Amygdala (tissue), 56 donors: ENCODE measurements around the gene BCL6B.
A peak's percentile ranks its signal among the peaks of the same experiment; 100 is the strongest.

Experiments
- DNase-seq, 56 donors: peaks; one replicate each; lab custom pipeline; 2025; lab: John Stamatoyannopoulos, UW

The BCL6B gene

DNA sequence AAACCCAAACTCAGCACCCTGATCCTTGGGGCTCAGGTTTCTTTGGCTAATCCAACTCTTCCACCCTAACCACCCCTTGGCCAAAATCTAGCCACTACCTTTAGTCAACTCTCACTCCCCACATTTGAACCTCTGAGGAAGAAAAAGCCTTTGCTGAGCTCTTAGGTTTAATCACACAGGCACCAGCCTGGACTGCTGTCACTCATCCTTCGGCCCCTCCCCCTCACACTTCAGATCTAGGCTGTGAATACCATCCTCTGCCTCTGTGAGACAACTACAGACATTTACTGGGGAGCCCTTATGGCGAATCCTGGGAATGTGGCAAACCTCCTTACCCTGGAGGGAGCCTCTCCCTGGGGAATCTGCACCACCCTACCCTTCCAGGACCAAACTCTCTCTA lies 15.7 kb upstream of the BCL6B start:
- no peak for DNase-seq

- DNase-seq, result no peak
Measured at GRCh38 chr17:7010523-7010922, 12.3 kb upstream of the BCL6B start.

- no peak for DNase-seq
Measured at GRCh38 chr17:7011415-7011814, 11.4 kb upstream of the BCL6B start.

- no peak for DNase-seq
Measured at GRCh38 chr17:7011942-7012254, 11.0 kb upstream of the BCL6B start.

DNA sequence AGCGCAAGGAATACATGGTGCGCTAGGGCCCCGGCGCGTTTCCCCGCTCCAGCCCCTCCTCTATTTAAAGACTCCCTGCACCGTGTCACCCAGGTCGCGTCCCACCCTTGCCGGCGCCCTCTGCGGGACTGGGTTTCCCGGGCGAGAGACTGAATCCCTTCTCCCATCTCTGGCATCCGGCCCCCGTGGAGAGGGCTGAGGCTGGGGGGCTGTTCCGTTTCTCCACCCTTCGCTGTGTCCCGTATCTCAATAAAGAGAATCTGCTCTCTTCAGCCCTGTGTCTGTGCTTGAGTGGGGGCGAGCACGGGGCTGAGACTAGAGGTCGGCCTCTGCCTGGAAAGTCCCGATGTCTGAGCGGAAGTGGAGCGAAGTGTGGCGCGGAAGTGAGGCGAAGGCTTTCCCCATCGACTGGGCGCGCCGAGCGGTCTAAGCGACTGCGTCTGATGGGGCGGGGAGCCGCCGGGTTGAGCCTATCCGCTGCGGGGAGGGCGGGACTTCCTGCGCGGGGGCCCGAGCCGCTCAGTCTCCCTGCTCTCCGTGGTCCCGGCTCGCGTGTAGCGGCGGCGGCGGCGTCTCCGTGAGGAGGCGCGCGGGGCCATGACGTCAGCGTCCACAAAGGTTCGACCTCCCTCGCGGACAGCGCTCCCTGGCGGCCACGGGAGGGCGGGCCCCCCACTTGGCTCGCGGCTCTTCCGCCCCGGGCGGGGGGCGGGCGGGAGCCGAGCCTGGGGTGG lies 8.4 kb upstream of the BCL6B start:
- DNase-seq, result peak; percentile 57 to 99 (median 95)

DNA sequence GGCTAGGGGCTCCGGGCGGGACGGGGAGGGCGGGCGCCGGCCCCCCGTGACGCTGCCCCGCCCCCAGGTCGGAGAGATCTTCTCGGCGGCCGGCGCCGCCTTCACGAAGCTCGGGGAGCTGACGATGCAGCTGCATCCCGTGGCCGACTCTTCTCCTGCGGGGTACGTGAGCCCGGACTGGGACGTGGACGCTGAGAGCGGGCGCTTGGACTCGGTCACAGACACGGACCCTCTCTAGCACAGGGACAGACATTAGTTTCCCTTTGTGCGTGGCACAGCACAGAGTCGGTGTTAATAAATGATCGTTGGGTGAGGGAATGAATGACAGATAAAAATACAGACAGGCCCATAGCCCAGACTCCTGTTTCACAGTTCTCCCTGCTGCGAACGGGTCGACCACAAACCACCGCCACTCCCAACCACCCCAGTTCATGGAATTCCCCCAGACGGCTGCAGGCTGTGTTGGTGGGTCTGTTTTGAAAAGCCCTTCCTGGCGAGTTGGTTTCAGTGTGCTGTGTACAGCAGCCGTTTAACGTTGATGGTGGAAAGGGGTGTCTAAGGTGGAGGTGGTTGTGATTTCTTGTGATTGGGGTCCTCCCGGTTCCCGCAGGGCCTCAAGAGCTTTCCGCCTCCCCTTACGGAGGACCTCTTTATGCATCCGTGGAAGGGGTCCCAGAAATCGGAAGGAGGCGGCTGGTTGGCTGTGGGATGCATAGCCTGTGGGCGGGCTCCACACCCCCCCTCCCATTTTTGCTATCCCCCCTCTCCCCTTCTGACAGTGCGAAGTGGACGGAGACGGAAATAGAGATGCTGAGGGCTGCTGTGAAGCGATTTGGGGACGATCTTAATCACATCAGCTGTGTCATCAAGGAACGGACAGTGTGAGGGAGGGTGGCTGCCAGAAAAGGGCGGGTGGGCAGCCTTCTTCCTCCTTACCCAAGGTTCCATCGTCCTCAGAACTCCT lies 7.6 kb upstream of the BCL6B start:
- DNase-seq, result peak in 10 of 56 donors; percentile 48 to 94 (median 66)

DNA sequence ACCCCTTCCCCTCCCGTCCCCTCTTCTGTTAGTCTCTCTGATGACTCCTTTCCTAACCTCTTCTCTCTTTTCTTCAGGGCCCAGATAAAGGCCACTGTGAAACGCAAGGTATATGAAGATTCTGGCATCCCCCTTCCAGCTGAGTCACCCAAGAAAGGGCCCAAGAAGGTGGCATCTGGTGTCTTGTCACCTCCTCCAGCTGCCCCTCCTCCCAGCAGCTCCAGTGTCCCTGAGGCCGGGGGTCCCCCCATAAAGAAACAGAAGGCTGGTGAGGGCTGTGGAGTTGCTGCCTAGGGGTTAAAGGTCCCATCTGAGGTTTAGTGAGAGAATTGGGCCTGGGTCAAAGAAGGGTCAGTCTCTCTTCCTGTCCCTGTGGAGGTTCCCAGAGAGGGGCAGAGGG lies 6.4 kb upstream of the BCL6B start:
- DNase-seq, result no peak

GRCh38 chr17:7016886-7017826 lies 5.7 kb upstream of the BCL6B start:
- DNase-seq, result peak in 1 of 56 donors; percentile 22

GRCh38 chr17:7017827-7018200 lies 5.0 kb upstream of the BCL6B start:
- DNase-seq, result no peak

- DNase-seq, result peak in 13 of 56 donors; percentile 9 to 47 (median 26)
Measured at GRCh38 chr17:7018331-7018964, 4.4 kb upstream of the BCL6B start.

GRCh38 chr17:7019367-7019766 lies 3.5 kb upstream of the BCL6B start:
- DNase-seq, result no peak

- peak in 22 of 56 donors; percentile 19 to 62 (median 39) for DNase-seq
Measured at GRCh38 chr17:7019839-7020519, 2.9 kb upstream of the BCL6B start.

DNA sequence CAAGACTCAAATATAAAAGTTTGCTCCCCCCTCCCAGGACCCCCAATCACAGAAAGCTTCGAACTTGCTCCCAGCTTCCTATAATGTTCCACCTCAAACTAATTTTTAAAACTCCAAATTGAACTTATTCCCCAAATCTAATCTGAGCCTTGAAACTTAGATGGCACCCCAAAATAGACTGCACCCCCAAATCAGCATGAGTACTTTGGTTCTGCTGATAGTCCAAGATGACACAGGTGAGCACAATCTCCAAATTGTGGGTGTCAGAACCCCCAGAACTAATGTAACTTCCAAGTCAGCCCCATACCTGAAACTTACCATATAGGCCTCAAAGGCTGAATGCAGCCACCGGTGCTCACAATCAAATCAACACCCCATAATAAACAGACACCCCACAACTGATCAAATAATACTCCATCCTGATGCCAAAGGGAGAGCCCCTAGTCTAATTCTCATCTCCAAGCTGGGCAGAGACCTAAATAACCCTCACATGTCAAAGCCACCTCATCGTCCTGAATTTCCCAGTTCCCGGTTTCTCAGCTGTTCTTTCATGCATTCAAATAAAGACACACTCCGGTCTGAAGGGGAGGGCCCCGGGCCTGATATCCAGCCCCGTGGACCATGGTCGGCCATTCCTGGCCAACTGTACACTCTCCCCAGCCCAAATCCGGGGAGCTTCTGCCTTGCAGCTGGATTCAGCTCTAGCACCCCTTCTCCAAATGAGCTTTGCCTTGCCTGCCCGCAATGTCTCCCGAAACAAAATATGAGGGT lies 1.8 kb upstream of the BCL6B start:
- no peak for DNase-seq

DNA sequence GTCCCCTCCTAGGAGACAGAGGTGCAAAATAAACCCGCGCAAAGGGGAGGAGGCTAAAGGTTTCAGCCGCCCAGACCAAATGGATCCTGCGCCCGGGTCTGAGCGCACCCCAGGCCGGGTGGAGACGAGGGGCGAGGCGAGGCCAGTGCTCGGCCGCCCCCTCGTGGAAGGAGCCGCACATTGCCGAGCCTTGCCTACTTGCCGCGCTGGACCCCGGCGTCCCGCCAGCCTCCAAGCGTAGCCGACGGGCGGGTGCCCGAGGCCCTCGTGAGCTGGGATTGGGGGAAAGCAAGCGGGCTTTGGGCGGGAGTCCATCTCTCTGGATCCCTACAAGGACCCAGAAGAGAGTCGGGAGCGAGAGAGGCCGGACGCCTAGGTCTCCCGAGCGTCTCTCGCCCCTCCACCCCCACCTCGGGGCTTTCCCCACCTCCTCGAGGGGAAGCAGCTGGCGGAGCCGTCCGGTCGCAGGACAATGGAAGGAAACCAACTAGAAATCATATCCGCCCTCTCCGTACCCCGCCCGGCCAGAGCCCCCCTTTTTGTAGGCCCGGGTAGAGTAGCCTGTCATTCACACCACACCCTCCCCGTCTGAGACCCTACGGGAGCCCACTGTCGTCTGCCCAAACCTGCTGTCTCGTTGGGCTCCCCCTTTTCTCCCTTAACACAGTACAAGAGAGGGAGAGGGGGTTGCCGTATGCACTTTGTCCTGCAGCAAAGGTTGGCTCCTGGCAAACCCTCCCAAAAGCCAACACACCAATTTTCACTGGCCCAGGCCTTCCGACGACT lies 664 bp upstream of the BCL6B start:
- peak in 32 of 56 donors; percentile 11 to 80 (median 46) for DNase-seq

DNA sequence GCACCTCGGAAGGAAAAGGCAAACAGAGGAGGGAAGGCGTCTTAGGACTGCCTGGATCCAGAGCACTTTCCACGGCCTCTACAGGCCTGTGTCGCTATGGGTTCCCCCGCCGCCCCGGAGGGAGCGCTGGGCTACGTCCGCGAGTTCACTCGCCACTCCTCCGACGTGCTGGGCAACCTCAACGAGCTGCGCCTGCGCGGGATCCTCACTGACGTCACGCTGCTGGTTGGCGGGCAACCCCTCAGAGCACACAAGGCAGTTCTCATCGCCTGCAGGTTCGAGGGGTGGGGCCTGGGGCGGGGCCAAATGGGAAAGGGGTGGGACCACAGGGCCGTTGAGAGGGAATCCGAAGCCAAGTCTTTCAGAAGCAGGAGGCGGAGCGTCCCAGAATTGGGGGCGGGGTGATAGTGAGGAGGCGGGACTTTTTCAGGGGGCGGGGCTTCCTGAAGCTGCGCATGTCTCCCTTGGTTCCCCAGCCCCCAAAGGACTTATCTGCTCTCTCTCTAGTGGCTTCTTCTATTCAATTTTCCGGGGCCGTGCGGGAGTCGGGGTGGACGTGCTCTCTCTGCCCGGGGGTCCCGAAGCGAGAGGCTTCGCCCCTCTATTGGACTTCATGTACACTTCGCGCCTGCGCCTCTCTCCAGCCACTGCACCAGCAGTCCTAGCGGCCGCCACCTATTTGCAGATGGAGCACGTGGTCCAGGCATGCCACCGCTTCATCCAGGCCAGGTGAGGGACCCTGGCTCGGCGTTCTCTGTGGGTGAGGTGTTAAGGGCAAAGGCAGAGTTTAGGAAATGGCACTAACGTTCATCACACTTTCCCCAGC lies 939 bp downstream of the BCL6B start:
- peak in 47 of 56 donors; percentile 8 to 92 (median 57) for DNase-seq

DNA sequence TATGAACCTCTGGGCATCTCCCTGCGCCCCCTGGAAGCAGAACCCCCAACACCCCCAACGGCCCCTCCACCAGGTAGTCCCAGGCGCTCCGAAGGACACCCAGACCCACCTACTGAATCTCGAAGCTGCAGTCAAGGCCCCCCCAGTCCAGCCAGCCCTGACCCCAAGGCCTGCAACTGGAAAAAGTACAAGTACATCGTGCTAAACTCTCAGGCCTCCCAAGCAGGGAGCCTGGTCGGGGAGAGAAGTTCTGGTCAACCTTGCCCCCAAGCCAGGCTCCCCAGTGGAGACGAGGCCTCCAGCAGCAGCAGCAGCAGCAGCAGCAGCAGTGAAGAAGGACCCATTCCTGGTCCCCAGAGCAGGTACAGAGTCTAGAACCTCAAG lies 1.5 kb downstream of the BCL6B start:
- no peak for DNase-seq

DNA sequence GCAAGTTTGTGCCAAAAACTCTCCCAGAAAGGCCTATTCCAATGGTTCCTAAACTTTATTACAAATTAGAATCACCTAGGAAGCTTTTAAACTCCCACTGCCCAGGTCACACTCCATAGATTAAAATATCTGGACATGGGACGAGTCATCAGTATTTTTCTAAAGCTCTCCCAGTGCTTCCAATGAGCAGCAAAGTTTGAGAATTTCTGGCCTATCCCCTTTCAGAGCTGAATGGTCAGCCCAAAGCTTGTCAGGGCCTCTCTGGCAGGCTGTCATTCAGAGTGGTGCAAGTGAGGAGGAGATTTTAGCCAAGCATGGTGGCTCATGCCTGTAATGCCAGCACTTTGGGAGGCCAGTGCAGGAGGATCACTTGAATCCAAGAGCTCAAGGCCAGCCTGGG lies 2.4 kb downstream of the BCL6B start:
- no peak for DNase-seq
